Activated CD4-positive, CD25-positive, alpha-beta regulatory T cell (primary cell): ENCODE data around the gene ANKRD52.
A peak's percentile ranks its signal among the peaks of the same experiment; 100 is the strongest.
"Not testable (repeated sequence)": the region's sequence is repeated elsewhere in the genome, so short reads cannot be mapped to it uniquely, and the experiment has no call there.

Experiments used
- DNase-seq, 4 experiments: peaks; one replicate each; lab custom pipeline; 2025; lab: John Stamatoyannopoulos, UW

ANKRD52 gene

GRCh38 chr12:56258068-56258819 lies at the start of gene ANKRD52:
TSS of gene ANKRD52 (minus strand) at chr12:56258384. CDS start at chr12:56258269, 115 bp downstream.
- DNase-seq = peak; percentile 61 to 73 (median 68)

DNA sequence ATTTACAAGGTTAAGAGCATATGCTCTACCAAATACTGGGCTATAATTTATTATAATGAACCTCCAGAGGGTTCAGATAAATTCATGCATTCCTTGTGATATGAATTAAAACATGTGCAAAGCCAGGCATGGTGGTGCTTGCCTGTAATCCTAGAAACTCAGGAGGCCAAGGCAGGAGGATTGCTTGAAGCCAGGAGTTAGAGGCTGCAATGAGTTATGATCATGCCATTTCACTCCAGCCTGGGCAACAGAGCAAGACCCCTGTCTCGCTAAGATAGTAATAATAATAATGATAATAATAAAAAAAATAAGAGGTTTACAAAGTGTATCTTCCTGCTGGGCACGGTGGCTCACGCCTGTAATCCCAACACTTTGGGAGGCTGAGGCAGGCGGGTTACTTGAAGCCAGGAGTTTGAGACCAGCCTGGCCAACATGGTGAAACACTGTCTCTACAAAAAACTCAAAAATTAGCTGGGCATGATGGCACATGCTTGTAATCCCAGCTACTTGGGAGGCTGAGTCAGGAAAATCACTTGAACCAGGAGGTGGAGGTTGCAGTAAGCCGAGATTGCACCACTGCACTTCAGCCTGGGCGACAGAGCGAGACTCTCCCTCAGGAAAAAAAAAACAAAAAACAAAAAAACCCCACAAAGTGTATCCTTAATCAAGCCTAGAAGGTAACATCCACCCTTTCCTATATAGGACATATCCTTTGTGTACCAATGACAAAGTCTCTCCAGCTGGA lies 49.2 kb upstream of the ANKRD52 start:
- no peak for DNase-seq

- no peak for DNase-seq
Observed at GRCh38 chr12:56304872-56305590, 46.8 kb upstream of the ANKRD52 start.

DNA sequence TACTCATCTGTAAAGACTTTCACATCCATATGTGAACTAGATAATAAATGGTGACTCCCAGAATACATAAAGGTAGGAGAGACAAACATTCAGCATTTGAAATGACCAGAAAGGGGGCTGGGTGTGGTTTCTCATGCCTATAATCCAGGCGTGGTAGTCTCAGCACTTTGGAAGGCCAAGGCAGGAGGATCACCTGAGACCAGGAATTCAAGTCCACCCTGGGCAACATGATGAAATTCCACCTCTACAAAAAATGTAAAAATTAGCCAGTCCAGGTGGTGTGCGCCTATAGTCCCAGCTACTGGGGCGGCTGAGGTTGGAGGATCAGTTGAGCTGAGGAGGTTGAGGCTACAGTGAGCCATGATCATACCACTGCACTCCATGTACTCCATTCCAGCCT lies 46.1 kb upstream of the ANKRD52 start:
- DNase-seq = no peak

GRCh38 chr12:56300644-56301464 lies 42.7 kb upstream of the ANKRD52 start:
- no peak for DNase-seq

GRCh38 chr12:56299853-56300643 lies 41.9 kb upstream of the ANKRD52 start, which contains the start of gene CS:
TSS of gene CS (minus strand) at chr12:56300330. CDS start at chr12:56300201, 129 bp downstream.
- DNase-seq = peak; percentile 97 to 98 (median 98)

DNA sequence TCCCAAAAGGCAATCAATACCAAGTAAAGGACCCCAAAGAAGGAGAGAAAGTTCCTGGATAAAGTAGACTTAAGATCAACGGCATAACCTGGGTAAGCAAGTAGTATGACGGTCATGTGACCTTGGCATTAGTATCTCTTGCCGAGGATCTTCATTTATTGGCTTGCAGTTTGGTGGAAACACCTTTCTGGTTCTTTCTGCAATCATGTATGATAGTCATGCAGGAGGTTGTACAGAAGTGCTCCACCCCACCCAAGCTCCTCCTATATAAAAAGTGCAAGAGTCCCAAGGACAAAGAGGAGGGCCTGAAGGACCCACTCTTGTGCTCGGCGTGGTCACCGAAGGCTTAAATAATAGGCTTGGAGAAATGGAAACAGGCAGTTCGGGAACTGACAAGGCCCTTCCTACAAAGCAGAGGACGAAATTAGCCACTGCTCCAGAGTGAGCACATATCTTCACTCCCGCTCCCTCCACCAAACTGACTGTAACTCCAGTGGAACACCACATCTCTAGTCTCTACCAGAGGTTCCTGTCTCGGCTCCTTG lies 41.2 kb upstream of the ANKRD52 start:
- DNase-seq = no peak

DNA sequence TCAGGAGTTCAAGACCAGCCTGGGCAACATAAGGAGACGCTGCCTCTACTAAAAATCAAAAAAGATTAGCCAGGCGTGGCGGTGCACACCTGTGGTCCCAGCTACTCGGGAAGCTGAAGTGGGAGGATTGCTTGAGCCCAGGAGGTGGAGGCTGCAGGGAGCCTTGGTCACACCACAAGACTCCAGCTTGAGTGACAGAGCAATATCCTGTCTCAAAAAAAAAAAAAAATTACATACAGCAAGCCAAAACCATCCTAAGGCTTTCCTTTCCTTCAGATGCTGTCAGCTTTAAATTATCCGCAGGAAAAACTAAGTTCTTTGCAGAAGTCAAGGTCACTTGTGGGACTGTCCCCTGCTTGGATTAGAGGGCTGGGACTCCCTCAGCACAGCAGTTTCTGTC lies 40.6 kb upstream of the ANKRD52 start:
- DNase-seq = no peak

- no peak for DNase-seq
Observed at GRCh38 chr12:56297400-56297799, 39.2 kb upstream of the ANKRD52 start.

GRCh38 chr12:56296295-56296694 lies 38.1 kb upstream of the ANKRD52 start:
- DNase-seq = no peak

- DNase-seq = no peak
Observed at GRCh38 chr12:56293795-56294194, 35.6 kb upstream of the ANKRD52 start.

GRCh38 chr12:56288705-56289387 lies 30.7 kb upstream of the ANKRD52 start:
- no peak for DNase-seq

DNA sequence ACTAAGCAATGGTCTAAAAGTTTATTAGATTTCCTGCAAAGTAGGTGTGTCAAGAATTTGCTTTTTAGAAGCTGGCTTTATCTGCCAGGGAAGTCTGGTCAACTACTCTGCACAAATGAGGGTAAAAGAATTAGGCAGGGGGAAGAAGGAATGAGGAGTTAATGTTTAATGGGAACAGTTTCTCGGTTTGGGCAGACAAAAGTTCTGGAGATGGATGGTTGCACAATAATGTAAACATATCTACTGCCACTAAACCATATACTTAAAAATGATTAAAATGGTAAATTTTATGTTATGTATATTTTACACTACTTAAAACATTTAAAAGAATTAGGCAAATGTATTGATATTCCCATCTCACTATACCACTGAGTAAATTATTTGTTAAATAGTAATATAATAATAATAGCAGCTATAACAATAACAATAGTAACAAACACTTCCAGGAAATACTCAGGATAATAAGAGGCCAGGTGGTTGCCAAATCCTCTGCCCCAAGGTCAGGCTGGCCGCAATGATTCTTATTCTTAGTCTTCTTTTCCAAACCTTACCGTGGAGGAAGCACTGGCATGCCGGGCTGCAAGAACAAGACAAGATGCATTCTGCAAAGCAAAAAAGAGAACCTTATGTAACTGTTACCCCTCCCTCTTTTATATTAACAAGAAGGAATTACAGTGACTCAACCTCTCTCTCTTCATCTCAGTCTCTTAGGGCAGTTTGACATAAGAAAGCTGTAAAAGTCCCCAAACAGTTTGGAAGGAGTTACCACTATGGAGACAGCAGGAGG lies 28.1 kb upstream of the ANKRD52 start:
- no peak for DNase-seq

DNA sequence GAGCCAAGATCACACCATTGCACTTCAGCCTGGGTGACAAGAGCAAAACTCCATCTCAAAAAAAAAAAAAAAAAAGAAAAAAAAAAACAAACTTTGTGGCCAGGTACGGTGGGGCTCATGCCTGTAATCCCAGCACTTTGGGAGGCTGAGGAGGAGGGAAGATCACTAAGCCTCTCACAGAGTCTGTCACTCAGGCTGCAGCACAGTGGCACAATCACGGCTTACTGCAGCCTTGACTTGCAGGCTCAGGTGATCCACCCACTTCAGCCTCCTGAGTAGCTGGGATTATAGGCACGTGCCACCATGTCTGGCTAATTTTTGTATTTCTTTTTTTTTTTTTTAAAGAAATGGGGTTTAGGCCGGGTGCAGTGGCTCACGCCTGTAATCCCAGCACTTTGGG lies 26.1 kb upstream of the ANKRD52 start:
- not testable (repeated sequence) for DNase-seq

DNA sequence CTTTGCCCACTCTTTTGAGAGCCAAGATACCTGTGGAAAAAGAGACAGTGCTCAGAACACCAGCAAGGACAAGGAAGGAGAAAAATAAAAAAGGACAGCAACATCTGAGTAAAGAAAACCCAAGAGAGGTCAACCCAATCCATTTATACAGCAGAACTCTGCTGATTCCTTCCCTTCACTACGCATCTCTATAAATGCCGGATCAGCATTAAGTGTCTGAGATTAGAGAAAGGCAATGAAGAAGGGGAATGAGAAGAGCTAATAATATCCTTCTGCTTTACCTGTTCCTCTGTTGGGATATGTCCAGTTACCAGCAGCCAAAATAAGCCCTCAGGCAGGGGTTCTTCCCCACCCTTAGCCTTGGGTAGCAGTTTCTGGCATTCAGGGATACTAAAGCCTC lies 24.4 kb upstream of the ANKRD52 start:
- no peak for DNase-seq

DNA sequence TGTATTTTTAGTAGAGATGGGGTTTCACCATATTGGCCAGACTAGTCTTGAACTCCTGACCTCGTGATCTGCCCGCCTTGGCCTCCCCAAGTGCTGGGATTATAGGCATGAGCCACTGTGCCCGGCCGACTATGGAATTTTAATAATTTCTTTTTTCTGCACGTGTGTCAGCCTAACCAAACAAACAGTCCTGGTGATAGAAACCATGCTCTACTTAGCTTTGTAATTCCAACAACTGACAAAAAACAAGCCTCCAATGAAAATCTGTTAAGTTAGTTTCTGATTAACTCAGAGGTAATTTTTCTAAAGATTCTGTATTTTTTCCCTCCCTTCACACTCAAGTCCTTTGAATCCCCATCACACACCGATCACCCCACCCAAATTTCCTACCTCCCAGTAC lies 23.8 kb upstream of the ANKRD52 start:
- DNase-seq = no peak

DNA sequence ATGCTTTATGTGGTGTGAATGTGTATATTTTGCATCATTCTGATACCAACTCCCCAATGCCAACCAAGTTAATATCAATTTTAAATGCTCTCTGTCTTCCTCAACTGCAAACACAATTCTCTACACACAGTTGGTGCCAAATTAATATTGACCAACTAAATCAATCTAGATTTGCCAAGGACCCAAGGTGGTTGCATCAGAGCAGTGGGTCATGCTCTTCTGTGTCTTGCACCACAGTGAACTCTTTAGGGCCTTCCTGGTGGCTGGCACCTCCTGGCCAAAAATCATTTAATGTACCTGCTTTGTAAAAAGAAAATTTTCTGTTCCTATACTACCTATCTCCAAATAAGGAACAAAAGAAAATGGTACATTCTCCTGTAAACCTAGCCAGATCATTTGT lies 22.7 kb upstream of the ANKRD52 start:
- no peak for DNase-seq

DNA sequence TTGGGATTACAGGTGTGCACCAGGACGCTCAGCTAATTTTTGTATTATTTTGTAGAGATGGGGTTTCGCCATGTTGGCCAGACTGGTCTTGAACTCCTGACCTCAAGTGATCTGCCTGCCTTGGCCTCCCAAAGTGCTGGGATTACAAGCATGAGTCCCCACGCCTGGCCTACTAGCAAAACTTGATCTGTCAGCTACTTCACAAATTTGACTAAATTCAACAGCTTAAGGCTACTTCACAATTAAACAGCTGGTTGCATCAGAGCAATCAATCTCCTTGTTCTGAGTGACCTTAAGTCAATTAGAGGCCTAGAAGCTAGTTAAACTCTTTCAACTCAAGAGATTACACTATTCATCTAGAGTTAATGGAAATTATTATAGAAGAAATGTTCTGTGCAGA lies 20.7 kb upstream of the ANKRD52 start:
- no peak for DNase-seq

DNA sequence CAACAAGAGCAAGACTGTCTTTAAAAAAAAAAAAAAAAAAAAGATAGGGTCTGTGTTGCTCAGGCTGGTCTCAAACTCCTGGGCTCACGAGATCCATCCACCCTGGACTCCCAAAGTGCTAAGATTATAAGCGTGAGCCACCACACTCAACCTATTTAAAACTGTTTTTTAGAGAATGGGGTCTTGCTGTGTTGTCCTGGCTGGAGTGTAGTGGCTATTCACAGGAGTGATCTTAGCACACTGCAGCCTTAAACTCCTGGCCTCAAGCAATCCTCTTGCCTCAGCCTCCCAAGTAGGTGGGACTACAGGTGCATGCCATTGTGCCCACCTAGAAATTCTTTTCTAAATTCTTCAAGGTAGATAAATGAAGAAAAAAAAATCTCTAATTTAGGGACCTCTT lies 16.1 kb upstream of the ANKRD52 start:
- DNase-seq = no peak
